ENCODE results near the gene SPON2.

SPON2 gene

GRCh38 chr4:1202526-1203011 lies 30.2 kb upstream of the SPON2 start:
- no peak for TF ChIP-seq CSDC2 (CRISPR knock-in tag; IDR thresholded peaks at IDR 0.05)
- no peak for TF ChIP-seq GLIS3 (CRISPR knock-in tag; IDR thresholded peaks at IDR 0.05)
- no peak for TF ChIP-seq ZNF70 (CRISPR knock-in tag; IDR thresholded peaks at IDR 0.05)
- TF ChIP-seq TSHZ2 (CRISPR knock-in tag; IDR thresholded peaks at IDR 0.05), result no peak
- TF ChIP-seq OSR1 (CRISPR knock-in tag; IDR thresholded peaks at IDR 0.05), result no peak
- no peak for TF ChIP-seq PPARA (CRISPR knock-in tag; IDR thresholded peaks at IDR 0.05; ENCODE audit: borderline replicate concordance)
- no peak for TF ChIP-seq ZFP3 (CRISPR knock-in tag; IDR thresholded peaks at IDR 0.05)
- TF ChIP-seq POU6F1 (CRISPR knock-in tag; IDR thresholded peaks at IDR 0.05; ENCODE audit: borderline replicate concordance, low read depth), result no peak
- no peak for TF ChIP-seq SNAI2 (CRISPR knock-in tag; IDR thresholded peaks at IDR 0.05)
- TF ChIP-seq ISL1 (CRISPR knock-in tag; IDR thresholded peaks at IDR 0.05), result no peak
- no peak for TF ChIP-seq CSRNP3 (CRISPR knock-in tag; IDR thresholded peaks at IDR 0.05)
- TF ChIP-seq ZNF8 (CRISPR knock-in tag; IDR thresholded peaks at IDR 0.05), result no peak
- no peak for TF ChIP-seq ESRRG (CRISPR knock-in tag; IDR thresholded peaks at IDR 0.05)
- no peak for TF ChIP-seq ARNTL (CRISPR knock-in tag; IDR thresholded peaks at IDR 0.05; ENCODE audit: borderline replicate concordance, low read depth)
- no peak for TF ChIP-seq TCF4 (CRISPR knock-in tag; IDR thresholded peaks at IDR 0.05; ENCODE audit: borderline replicate concordance)
- no peak for ATAC-seq

- ATAC-seq, result no peak
- TF ChIP-seq ARNTL (CRISPR knock-in tag; IDR thresholded peaks at IDR 0.05; ENCODE audit: borderline replicate concordance, low read depth) (no peak), CSDC2 (CRISPR knock-in tag; IDR thresholded peaks at IDR 0.05) (no peak), ZC3H10 (CRISPR knock-in tag; IDR thresholded peaks at IDR 0.05) (no peak), ESRRG (CRISPR knock-in tag; IDR thresholded peaks at IDR 0.05) (no peak), SNAI2 (CRISPR knock-in tag; IDR thresholded peaks at IDR 0.05) (no peak), OSR1 (CRISPR knock-in tag; IDR thresholded peaks at IDR 0.05) (no peak), PPARA (CRISPR knock-in tag; IDR thresholded peaks at IDR 0.05; ENCODE audit: borderline replicate concordance) (no peak), ZNF70 (CRISPR knock-in tag; IDR thresholded peaks at IDR 0.05) (no peak), ISL1 (CRISPR knock-in tag; IDR thresholded peaks at IDR 0.05) (no peak), BACH2 (CRISPR knock-in tag; IDR thresholded peaks at IDR 0.05; ENCODE audit: borderline replicate concordance) (no peak), ZFP3 (CRISPR knock-in tag; IDR thresholded peaks at IDR 0.05) (no peak), TCF4 (CRISPR knock-in tag; IDR thresholded peaks at IDR 0.05; ENCODE audit: borderline replicate concordance) (no peak), PATZ1 (CRISPR knock-in tag; IDR thresholded peaks at IDR 0.05; ENCODE audit: borderline replicate concordance) (no peak), TSHZ2 (CRISPR knock-in tag; IDR thresholded peaks at IDR 0.05) (no peak)
- TF ChIP-seq, protein P1, sequence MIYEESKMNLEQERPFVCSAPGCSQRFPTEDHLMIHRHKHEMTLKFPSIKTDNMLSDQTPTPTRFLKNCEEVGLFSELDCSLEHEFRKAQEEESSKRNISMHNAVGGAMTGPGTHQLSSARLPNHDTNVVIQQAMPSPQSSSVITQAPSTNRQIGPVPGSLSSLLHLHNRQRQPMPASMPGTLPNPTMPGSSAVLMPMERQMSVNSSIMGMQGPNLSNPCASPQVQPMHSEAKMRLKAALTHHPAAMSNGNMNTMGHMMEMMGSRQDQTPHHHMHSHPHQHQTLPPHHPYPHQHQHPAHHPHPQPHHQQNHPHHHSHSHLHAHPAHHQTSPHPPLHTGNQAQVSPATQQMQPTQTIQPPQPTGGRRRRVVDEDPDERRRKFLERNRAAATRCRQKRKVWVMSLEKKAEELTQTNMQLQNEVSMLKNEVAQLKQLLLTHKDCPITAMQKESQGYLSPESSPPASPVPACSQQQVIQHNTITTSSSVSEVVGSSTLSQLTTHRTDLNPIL (CRISPR knock-in tag; IDR thresholded peaks at IDR 0.05; ENCODE audit: low read depth), result no peak
Measured at GRCh38 chr4:1201851-1202525, 29.6 kb upstream of the SPON2 start.
